Measurements from ENCODE around the gene PRKD1.

GRCh38 chr14:29721586-29721985 lies 206.1 kb downstream of the PRKD1 start:
- TF ChIP-seq CTCF (IDR thresholded peaks at IDR 0.05 in 8 of 11, conservative IDR thresholded peaks at IDR 0.05 in 3 of 11): no peak
- TF ChIP-seq POLR2AphosphoS5 (IDR thresholded peaks at IDR 0.05): no peak

All from spleen (tissue), 7 donors.